CD4-positive, alpha-beta T cell treated with Interleukin-17A for 4 hours (primary cell): Measurements from ENCODE around the gene YIF1A.
A peak's percentile ranks its signal among the peaks of the same experiment; 100 is the strongest.
"Not testable (repeated sequence)": the region's sequence is repeated elsewhere in the genome, so short reads cannot be mapped to it uniquely, and the experiment has no call there.

ENCODE experiments used
- DNase-seq: peaks from one replicate; pipeline ENCODE4 v3.0.0-alpha.2; 2020; ENCODE audit warnings: mixed read lengths

YIF1A gene

DNA sequence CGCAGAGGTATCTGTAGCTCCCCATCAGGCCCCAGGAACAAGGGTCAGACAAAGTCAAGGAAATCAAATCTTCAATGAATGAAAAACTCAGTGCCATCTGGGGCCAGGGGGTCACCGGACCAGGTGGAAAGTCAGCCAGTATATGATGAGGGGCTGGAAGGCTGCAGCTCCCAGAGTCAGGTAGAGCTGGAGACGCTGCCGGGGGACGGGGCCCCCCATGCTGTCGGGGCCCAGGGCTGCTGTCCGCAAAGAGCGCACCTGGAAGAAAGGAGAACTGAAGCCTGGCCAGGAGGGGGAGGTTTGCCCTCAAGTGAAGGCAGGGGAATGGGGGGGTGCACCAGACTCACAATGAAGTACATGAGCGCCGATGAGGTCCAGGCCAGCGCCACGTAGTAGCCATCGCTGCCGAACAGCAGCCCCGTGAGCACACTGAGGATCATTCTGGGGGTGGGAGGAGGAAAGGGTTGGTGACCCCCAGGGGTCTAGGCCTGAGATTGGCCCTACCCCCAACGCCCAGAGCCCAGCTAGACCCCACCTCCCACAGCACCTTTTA is 4.3 kb downstream of the YIF1A start:
- DNase-seq = no peak

GRCh38 chr11:66283461-66284105 is 5.4 kb downstream of the YIF1A start:
- DNase-seq = no peak

GRCh38 chr11:66282468-66283455 is 6.2 kb downstream of the YIF1A start:
- DNase-seq = peak; percentile 100

GRCh38 chr11:66281776-66282467 is 7.0 kb downstream of the YIF1A start:
- DNase-seq = no peak

- no peak for DNase-seq
Measured at GRCh38 chr11:66281001-66281400, 7.9 kb downstream of the YIF1A start.

DNA sequence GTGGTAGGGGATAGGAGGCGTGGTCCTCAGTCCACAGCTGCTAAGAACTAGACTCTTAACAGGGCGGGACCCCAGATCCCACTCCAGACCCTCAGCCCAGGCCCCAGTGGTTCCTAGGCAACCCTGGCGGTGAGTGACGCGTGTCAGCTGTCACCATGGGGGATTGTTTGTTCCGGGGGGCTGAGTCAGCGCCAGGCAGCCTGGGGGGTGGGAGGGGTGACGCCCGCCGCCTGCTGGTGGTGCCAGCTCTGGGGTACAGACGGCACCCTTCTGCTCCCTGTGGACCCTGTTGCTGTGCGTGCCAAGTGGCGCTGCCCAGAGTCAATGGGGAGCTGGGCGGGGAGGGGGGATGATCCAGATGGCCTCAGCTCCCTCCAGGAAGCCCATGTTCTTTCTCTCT is 8.5 kb downstream of the YIF1A start:
- DNase-seq = no peak

- DNase-seq = no peak
Measured at GRCh38 chr11:66279092-66279734, 9.7 kb downstream of the YIF1A start.

DNA sequence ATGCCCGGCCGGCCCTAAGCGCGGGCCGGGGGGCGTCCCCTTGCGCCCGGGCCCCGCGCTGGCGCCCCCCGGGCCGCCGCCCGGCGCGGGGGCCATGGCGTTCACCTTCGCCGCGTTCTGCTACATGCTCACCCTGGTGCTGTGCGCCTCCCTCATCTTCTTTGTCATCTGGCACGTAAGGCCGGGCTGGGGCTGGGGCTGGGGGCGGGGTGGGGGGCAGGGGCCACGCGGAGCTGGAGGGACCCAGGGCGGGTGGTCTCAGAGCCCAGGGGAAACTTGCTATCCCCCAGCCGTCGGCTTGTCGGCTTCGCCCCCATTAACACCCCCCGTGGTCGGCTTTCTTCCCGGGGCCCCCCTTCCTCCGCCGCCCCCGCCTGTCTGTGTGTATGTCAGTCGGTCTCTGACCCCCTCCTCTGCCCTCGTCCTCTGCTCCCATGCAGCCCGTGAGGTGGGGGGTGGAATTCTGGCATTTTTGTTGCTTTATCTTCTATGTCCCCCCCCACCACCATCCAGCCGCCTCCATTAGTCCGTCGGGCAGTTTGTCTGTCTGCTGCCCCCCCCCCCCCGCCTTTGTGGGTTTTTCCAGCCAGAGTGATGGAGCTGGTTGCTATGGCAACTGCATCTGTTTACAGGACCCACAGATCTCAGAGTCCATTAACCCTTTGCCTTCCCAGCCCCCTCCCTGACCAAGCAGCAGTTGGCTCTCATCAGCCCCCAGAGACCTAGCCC is 10.4 kb downstream of the YIF1A start:
- no peak for DNase-seq

DNA sequence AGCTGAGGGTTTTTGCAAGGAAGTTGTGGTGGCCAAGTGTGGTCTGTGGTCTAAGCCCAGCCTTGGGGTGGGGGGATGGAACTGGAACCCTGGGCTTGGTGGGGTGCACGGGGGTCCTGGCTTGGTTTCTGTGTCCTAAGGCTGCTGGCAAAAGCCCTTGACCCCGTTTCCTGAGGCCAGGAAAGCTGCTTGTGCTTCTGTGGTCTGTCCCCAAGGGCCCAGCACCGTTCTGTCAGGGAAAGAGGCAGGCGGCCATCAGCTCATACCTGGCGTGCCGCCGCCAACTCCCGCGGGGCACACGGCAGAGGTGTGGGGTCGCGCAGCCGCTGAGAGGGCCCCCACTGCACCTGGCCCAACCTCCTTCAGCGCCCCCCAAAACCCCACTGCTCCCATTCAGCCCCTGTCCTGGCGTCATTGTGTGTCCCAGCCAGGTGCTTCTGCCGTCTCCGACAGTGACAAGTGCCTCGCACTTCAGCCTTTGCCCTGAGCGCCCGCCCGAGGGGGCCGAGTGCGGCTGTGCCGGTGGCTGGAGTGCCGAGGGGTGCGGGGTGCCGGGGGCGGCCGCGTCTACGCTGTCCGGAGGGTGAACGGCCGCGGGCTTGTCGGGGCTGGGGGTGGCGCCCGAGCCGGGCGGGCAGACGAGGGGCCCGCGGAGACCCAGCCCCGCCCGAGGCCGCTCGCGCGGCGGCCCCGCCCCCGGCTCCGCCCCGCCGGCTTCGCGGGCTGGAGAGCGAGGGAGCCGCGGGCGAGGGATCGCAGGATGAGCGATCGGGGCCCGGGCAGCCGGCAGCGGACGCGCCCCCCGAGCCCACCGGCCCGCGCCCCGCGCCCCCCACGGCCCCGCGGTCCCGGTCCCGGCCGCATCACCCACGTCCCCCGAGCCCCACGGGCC is 11.2 kb downstream of the YIF1A start, which contains the start of gene CNIH2:
CNIH2 (plus strand) TSS at position 705 of the 892 bp plus-strand sequence. CDS start 282 bp downstream, outside the sequence.
- peak; percentile 73 for DNase-seq

DNA sequence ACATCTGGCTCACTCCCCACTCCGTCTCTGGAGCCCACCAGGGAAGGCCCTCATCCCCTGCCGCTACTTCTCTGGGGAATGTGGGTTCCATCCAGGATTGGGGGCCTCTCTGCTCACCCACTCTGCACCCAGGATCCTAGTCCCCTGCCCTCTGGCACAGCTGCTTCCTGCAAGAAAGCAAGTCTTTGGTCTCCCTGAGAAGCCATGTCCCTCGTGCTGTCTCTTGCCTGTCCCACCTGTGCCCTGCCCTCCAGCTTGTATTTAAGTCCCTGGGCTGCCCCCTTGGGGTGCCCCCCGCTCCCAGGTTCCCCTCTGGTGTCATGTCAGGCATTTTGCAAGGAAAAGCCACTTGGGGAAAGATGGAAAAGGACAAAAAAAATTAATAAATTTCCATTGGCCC is 11.9 kb downstream of the YIF1A start:
- DNase-seq = not testable (repeated sequence)

DNA sequence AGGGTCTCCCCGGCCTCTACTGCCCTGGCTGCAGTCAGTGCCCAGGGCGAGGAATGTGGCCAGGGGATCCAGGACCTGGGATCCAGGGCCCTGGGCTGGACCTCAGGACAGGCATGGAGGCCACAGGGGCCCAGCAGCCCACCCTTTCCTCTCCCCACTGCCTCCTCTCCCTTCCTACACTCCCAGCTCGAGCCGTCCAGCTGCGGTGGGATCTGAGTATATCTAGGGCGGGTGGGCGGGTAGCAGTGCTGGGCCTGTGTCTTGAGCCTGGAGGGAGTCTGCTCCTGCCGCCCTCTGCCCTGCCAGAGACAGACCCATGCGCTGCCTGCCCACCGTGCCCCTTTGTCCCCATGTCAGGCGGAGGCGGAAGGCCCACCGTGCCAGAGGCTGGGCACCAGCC is 12.3 kb downstream of the YIF1A start:
- not testable (repeated sequence) for DNase-seq

DNA sequence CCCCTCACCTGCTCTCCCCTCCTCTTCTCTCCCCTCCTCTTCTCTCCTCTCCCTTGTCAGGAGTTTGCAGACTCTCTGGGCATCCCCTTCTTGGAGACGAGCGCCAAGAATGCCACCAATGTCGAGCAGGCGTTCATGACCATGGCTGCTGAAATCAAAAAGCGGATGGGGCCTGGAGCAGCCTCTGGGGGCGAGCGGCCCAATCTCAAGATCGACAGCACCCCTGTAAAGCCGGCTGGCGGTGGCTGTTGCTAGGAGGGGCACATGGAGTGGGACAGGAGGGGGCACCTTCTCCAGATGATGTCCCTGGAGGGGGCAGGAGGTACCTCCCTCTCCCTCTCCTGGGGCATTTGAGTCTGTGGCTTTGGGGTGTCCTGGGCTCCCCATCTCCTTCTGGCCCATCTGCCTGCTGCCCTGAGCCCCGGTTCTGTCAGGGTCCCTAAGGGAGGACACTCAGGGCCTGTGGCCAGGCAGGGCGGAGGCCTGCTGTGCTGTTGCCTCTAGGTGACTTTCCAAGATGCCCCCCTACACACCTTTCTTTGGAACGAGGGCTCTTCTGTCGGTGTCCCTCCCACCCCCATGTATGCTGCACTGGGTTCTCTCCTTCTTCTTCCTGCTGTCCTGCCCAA is 12.8 kb downstream of the YIF1A start:
- no peak for DNase-seq

GRCh38 chr11:66275396-66275795 is 13.5 kb downstream of the YIF1A start:
- no peak for DNase-seq

DNA sequence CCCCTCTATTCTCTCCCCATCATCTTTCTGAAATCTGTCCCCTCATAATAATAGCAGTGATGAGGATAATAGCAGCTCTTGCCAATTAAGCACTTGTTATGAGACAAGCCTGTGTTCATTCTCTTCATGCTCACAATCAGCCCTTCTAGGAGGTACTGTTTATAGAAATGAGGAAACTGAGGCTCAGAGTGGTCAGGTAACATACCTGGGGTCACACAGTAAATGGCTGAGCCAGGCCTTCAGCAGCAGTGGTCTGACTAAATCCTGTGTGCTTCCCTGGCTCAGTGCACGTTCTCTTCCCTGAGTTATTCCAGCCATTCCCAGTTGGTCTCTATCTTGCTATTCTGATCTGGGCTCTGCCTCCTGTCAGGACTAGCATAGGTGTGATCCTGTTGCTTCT is 14.7 kb downstream of the YIF1A start:
- no peak for DNase-seq

- DNase-seq = no peak
Measured at GRCh38 chr11:66272596-66272995, 16.3 kb downstream of the YIF1A start.

DNA sequence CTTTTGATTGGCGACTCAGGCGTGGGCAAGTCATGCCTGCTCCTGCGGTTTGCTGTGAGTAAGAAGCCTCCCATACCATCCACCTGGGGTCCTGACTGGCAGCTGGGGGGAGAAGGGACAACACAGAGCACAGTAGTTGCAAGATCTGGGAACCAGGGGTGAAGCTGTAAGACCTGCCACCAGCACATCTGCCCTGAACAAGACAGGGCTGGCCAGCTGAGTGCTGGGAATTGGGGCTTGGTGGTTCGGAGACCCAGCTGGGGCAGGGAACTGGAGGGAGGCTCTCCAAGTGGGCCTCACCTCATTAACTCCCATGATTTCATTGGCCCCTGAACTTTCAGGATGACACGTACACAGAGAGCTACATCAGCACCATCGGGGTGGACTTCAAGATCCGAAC is 17.1 kb downstream of the YIF1A start:
- DNase-seq = no peak

GRCh38 chr11:66268952-66269905 is 19.7 kb downstream of the YIF1A start:
- DNase-seq = no peak

GRCh38 chr11:66268244-66268951 is 20.5 kb downstream of the YIF1A start, which contains the start of gene RAB1B:
RAB1B (plus strand) TSS chr11:66268639; CDS start chr11:66268680, 41 bp downstream.
- peak; percentile 100 for DNase-seq
